Stimulated activated CD4-positive, alpha-beta T cell treated with anti-CD3 and anti-CD28 coated beads, Interleukin-4, amount 100 ng/mL, for 24 hours (primary cell): Measurements from ENCODE around the gene ACTL10.
A peak's percentile ranks its signal among the peaks of the same experiment; 100 is the strongest.

Source experiments
- DNase-seq: peaks from one replicate; pipeline ENCODE4 v3.0.0-alpha.2; 2020

Gene ACTL10

DNA sequence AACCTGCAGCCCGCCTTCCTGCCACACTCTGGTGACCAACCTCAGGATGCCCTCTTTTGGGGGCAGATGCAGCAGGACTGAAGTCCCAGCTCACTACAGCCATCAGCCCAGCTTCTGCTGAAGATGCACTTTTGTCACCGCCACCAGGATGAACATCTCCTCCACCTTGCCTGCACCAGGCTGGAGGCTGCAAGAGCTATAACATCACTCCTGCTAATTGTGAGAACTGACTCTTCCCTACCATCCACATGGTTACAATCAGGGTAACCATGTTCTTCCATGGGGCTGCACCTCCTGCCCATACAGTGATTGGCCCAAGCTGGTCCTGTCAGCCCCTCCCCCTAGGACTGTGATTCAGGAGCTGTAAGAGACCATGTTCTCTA is 2.0 kb upstream of the ACTL10 start:
- DNase-seq, result no peak

DNA sequence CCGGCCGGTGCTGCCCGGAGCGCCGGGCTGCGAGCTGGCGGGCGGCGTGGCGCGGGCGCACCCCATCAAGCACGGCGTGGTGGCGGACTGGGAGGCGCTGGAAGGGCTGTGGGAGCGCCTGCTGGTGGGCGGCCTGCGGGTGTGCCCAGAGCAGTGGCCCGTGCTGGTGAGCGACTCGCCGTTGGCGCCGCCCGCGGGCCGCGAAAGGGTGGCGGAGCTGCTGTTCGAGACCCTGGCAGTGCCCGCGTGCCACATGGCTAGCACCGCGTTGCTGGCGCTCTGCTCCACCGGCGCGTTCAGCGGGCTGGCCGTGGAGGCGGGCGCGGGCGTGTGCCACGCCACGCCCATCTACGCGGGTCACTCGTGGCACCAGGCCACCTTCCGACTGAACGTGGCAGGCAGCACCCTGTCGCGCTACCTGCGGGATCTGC is 517 bp downstream of the ACTL10 start:
- DNase-seq, result peak; percentile 41

DNA sequence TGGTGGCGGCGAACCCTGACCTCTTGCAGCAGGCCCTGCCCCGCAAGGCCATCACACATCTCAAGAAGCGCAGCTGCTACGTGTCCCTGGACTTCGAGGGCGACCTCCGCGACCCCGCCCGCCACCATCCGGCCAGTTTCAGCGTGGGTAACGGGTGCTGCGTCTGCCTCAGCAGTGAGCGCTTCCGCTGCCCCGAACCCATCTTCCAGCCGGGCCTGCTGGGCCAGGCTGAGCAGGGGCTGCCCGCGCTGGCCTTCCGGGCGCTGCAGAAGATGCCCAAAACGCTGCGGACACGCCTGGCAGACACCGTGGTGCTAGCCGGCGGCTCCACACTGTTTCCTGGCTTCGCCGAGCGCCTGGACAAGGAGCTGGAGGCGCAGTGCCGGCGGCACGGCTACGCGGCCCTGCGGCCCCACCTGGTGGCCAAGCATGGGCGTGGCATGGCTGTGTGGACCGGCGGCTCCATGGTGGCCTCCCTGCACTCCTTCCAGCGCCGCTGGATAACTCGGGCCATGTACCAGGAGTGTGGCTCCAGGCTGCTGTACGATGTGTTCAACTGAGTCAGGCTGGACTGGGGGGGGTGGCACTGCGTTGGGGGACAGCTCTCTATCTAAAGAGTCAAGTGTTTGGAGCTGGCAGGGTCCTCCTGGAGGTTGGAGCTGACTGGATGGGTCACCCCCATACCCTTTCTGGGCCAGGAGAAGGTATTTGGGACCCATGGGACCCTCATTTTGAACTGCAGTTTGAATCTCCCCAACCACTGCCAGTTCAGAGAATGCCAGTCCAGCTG is 1.1 kb downstream of the ACTL10 start:
- DNase-seq, result peak; percentile 79

DNA sequence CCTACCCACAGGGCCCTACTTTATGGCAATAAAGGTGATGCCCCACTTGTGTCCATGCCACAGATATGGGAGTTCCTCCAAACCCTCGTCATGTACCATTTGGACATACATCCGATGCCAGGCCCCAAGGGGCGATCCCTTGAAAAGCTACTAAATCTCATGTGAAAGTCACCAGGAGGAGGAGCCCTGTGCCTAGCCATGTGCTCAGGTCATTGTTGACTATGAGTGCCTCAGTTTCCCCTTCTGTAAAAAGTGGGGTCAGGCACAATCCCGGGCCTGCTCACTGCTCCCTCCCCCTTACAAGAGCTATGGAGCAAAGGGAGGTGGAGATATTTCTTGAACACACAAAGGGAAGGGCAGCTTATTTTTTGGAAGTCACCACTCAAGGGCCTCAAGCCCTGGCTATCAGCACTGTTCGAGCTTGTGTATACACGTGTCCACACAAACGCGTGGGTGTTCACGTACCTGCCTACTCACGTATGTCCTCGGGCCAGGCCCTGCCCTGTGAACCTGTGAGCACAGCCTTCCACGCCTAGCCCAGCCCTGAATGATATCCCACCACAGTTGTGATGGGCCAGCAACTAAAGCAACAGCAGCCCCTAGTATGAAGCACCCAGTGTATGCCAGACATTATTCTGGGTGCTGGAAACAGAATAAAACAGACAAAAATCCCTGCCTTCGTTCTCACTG is 1.9 kb downstream of the ACTL10 start:
- DNase-seq, result no peak

DNA sequence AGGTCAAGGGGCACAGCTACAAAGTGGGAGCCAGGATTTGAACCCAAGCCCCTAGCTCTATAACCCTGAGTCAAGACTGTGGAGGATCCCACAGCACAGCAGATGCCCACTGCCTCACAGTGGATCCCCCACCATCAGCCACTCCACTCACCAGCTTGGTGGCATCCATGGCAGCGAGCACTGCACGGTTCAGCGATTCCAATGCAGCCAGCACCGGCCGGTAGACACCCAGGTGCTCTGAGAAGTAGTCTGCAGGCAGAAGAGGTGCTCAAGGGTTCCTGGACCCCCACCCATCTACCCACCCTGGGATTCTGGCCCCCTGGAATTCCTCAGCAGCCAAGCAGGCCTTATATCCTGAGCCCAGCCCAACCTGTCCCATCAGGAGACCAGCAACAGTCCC is 2.5 kb downstream of the ACTL10 start:
- no peak for DNase-seq

DNA sequence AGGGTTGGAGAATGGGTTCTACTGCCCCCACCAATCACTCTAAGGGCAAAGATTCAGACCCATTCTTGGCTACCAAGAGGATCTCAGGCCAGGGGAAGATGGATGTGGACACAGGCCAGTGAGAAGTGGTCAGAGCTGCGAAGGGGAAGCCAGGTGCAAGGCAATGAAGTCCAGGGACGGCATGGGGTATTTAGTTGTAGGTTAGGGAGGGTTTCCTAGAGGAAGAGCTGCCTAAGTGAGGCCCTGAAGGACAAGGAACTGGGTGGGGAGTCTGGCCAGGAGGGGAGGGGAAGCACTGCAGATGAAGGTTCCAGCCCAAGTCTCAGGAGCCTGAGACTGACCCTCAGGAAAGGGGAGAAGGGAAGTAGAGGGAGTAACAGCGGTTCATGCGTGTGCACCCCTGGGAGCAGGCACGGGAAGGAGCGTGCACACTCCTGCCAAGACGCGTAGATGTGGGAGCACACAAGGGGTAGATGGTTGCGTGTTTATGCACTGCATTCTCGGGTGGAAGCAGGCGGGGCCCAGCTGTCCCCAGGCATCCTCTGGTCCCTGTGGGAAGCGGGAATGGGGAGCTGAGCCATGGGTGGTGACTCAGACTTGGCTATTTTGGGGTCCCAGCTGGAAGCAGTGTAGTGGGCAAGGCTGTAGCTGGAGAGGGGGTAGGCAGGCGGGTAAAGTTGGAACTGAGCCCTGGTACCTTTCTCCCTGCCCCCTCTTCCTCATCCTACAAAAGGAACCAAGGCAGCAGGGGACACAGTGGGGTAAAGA is 3.3 kb downstream of the ACTL10 start:
- no peak for DNase-seq

DNA sequence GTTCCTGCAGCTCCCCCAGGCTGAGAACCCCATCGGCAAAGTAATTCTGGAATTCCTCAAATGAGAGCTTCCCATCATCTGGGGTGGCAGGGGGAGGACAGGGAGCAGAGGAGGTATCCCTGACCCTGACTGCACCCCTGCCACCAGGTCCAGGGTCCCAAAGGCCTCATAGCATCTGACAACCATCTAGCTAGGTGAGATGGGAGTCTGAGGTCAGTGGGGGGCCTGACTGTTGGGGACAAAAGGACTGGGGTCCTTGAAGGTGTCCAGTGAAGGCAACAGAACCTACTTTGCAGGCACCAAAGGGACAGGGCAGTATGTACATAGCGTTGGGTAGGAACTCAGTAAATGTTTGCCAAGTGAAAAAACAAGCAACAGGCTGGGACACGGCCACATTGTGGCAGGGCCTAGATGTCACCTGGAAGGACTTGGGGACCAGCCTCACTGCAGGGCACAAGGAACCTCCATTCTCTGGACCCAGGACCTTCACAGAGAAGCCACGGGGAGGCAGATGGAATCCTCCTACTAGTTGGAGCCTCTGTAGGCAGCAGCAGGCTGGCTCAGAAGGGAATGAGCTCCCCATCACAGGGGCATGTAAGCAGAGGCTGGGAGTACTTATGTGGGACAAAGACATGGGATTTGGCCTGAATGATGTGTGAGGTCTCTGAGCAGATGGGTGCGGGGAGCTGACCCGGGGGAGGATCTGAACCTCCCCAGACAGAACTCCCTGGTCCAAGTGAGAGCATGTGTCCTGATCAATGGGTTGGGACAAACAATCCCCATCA is 4.2 kb downstream of the ACTL10 start:
- DNase-seq, result no peak

DNA sequence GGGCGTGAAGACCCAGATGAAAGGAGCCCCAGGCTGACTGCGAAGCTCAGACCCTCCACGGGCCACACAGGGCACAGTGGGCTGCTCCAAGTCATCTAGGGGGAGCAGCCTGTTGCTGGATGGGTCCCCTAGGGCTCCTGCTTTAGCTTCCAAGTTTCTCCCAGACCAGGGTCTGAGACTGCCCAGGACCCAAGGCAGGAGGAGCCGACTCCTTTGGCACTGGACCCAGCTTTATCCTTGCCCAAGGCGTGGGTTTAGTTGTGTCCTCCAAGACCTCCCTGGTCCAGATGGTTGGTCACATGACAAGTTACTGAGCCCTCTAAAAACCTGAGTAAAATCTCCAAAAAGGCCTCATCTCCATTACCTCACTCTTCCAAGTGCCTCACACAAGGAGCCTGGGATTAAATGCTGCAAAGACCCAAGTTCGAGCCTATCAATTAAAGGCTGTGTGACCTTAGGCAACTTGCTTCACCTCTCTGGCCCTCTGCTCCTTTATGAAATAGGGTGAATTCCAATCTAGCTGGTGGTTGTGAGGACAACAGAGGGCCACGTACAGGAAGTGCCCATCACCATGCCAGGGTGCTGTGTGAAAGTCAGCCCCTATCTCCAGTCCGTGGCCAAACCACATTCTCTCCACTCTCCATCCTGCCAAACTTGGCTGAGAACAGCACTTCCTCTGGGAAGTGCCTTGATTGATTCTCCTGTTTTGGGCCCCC is 5.0 kb downstream of the ACTL10 start:
- DNase-seq, result no peak

DNA sequence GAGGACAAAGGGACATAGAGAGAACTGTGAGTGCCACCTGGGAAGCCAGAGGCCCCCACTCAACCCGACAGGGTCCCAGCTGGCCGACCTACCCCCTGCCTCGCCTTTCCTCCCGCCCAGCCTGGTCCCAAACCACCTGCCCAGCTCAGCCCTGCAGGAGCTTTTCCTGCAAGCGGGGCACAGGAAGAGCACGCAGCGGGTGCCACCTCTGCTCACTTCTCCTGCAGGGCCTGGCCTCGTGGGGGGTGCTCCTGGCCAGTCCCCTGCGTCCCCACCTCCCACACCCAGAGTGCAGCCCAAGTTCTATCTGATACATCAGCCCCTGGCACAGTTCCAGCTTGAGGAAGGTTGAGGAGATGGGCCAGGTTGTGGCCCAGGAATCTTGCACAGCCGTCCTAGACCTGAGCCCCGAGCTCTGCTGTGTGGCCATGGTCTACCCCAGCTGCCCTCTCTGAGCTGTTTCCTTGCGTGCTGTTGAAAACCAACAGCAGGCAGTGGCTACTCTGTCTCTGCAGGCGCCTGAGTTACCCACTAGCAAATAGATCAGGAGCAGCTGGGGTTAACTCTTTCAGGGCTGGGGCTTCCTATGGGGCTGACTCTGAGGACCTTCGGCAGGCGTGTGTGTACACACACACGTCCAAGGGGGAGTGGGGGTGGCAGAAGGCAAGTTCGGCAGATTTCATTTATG is 5.8 kb downstream of the ACTL10 start:
- DNase-seq, result no peak

DNA sequence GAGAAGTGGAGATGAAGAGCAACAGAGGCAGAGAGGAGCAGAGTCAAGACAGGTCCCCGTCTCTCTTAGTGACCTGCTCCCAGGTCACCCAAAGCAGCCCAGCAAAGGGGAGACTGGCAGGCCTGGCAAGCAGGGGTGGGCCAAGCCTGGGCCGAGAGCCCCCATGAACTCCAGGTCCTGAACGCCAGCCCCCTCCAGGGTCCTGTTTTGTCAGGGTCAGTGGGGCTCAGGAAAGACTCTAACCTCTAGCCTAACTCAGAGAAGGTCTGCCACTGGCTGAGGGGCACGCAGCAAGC is 6.3 kb downstream of the ACTL10 start:
- no peak for DNase-seq

DNA sequence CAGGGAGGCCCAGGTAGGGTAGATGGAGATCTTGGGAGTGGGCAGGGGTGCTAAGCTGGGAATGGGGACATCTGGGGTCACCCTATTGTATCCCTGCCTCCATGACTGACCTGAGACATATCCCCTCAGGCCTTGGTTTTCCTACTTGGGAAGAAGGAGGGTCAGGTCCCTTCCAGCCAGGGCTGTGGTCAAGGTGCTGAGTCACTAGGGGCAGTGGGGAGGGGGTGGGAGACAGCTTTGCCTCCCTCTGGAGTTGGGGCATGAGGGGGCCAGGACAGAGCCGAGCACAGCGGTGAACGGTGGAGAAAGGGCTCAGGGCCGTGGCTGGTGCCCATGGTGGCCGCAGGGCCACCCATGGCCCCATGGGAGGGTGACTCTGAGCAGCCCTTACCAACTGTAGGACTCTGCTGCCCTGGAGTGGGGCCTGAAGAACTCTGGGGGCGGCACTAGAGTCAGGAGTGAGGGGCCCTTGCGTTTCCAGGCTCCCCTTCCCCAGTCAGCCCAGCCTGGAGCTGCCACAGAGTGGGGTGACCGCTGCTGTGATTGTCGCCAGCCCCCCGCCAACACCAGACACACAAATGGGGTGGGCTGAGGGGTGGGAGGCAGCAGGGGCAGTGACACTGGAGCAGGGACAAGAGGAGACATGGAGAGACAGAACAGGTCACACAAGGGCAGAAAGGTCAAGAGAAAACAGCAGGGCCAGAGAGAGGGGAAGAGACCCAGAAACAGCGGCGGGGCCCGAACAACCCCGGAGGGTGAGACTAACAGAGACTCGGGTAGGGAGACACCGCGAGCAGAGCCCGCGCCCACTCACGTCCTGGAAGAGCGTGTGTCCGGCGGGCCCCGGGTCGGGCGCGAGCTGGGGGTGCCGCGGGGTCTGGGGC is 6.9 kb downstream of the ACTL10 start:
- no peak for DNase-seq

DNA sequence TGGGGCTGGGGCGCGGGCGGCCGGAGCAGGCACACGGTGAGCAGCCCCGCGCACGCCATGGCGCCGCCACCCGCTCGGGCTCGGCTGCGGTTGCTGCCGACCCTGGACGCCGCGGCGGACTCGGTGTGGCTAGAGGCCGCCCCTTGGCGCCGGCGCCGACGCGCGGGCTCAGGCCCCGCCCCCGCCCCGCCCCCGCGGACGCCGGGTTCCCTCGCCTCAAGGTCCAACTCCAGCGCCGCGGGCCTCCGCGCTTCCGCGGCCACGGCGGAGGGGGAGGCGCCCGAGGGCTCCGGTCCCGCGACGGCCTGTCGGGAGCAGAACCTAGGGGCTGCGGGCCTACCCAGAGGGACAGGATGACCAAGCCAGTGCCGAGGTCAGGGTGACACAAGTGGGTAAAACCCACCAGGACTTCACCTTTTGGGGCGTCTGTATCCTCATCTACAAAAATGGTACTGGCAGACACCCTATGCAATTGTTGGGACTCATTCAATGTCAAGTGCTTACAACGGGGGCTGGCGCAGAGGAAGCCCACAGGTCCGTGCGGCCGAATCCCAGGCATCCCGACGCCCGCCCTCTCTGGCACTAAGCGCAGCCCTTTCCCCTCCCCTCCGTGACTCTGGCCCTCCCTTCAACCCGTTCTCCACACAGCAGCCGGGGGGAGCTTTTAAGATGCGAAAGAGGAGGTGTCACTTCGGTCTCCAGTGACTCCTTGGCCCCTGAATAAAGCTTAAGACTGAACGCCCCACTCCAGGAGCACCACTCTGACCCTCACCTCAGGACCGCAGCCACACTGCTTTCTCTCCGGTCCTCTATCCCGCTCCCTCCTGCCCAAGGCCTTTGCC is 7.8 kb downstream of the ACTL10 start, which contains the start of gene NECAB3:
TSS of gene NECAB3 (minus strand) at position 135 of the 842 bp plus-strand sequence. CDS start at position 59, 76 bp downstream.
- peak; percentile 58 for DNase-seq

DNA sequence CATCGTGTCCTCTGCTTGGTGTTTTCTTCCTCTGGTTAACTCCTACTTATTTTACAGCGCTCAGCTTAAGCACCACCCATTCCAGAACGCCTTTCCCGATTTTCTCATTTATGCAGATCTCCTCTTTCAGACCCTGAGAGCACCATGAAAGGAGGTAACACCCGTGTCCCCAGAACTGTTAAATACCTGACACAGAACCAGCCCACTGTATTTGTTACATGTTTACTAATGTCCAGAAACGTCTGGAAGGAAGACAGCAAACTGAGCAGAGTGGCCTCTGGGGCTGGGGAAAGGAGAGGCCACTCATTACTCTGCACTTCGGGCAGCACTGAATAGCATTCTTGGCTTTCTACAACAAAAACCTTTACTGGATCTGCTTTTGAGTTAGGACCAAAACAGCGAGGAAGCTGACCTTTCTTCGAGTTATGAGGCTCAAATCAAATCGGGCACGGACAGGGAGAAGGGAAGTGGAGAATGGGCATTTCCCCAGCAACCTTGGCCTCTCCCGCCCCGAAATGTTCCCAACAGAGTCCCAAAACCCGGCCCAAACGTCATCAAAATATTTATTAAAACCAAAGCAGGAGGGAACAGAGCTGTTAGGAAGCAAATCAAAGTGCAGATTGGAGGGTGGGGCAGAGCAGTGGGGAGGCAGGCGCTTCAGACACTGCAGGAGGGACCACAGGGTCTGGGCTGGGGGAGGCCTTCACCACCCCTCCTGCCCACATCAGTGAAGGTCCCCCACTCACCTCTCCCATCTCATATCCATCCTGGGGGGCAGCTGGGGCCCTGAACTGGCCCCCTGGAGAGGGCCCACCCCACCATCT is 8.6 kb downstream of the ACTL10 start:
- no peak for DNase-seq

DNA sequence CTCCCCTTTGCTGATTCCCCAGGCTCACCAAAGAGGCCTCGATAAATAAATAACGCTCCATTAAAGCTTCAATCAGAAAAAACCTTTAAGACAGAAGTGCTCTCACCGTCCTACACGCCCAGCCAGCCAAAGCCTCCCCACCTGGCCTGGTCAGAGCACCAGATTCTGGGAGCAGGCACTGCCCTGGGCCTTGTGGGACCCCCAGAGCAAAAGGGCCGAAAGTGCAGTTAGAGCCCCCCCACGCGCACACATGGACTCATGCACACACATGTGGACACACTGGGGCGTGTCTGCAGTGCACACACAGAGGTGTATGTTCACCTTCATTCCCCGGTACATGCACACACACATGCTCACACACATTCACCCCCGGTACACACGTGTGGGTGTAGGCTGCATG is 9.4 kb downstream of the ACTL10 start:
- DNase-seq, result no peak

DNA sequence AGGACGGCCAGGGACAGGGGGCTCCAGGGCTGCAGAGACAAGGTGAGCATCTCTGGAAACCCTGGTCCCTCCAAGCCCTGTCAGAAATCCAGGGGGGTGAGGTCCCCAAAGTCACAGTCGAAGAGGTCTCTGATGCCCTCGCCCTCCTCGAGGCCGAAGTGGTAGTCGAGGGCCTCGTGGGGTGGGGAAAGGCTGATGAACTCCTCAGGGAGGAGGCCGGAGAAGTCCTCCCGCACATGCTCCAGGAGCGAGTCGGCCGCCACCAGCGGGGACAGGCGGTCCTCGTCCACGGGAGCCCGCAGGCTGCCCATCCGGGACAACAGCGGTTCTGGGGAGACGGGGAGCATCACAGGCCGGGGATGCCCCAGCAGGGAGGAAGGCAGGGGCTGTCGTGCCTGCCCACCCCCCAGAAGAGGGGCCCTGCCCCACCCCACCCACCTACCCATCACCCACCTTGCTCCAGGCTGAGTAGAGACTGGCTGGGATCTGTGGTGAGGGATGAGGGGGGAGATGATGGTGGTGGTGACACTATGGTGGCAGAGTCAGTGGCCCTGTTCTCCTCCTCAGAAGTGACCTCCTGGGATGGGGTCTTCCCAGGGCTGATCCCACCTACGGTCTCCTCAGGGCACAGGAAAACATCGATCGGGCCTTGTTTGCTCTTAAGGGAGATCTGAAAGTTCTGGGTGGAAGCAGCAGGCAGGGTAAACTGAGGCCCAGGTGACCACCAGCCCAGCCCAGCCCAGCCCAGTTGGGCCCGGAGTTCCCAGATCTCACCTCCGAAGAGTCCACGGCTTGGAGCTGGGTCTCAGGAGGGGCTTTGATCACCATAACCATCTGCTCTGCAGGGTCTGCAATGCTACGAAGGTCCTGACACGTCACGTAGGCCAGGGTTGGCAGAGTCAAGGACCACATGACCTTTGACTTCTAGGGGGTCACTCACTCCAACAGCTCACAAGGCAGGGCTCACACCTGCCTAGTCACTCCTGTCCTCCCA is 10.2 kb downstream of the ACTL10 start:
- no peak for DNase-seq

DNA sequence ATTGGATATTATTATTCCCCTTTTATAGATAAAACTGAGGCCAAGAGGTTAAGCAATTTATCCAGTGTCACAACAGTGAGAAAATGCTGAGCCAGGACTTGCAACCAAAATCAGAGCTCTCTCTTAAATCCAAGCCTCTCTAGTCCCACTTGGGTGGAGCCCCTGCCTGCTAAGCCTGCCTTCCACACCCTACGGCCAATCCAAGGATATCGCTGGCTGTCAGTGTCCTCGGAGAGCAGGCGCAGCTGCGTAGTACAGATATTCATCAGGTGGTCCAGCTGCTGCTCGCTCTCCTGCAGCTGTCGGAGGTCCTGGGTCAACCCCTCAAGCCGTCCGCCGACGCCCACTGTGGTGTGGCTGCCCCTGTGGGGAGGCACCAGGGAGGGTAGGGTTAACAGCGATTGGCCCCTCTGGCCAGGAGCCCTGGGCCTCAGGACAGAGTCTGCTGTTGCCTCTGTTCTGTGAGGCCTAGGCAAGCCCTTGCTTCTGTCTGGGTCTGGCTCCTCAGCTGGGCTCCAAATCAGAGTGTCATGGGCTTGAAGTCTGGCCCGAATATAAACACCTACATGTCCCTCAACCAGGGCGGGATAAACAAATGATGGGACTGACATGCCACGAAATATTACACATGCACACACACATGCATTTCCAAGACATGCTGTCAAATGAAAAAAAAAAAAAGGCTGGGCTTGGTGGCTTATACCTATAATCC is 11.4 kb downstream of the ACTL10 start:
- DNase-seq, result no peak
